Esophagus muscularis mucosa (tissue), 4 donors: ENCODE results near the gene GJB4.

Experiments used
- EP300 ChIP-seq: sonication (generic); formaldehyde crosslinking; IDR thresholded peaks from one replicate; pipeline ENCODE4 v1.6.1; 2017; ENCODE audit warnings: antibody characterized with exemption
- POLR2A ChIP-seq: fragments of 450-650 bp; IDR thresholded peaks from one replicate; pipeline ENCODE4 v1.6.1; 2017; ENCODE audit warnings: antibody characterized with exemption, moderate library complexity, mild to moderate bottlenecking, low read depth
- POLR2AphosphoS5 ChIP-seq, 2 donors: sonication (generic); formaldehyde crosslinking; IDR thresholded peaks; one replicate each; pipeline ENCODE4 v1.6.1; 2017; ENCODE audit warnings: antibody characterized with exemption in 2 of 2
- TF ChIP-seq, protein P1 (sequence below), 3 experiments: fragments of 200-600 bp in 2 of 3; fragments of 450-650 bp in 1 of 3; sonication (generic) in 2 of 3; IDR thresholded peaks; one replicate each; pipeline ENCODE4 v1.5.1; 2017 to 2019; ENCODE audit warnings: antibody characterized with exemption in 3 of 3, mild to moderate bottlenecking in 2 of 3, moderate library complexity in 1 of 3

GRCh38 chr1:34758751-34759150 lies 789 bp upstream of the GJB4 start:
- TF ChIP-seq, protein P1, sequence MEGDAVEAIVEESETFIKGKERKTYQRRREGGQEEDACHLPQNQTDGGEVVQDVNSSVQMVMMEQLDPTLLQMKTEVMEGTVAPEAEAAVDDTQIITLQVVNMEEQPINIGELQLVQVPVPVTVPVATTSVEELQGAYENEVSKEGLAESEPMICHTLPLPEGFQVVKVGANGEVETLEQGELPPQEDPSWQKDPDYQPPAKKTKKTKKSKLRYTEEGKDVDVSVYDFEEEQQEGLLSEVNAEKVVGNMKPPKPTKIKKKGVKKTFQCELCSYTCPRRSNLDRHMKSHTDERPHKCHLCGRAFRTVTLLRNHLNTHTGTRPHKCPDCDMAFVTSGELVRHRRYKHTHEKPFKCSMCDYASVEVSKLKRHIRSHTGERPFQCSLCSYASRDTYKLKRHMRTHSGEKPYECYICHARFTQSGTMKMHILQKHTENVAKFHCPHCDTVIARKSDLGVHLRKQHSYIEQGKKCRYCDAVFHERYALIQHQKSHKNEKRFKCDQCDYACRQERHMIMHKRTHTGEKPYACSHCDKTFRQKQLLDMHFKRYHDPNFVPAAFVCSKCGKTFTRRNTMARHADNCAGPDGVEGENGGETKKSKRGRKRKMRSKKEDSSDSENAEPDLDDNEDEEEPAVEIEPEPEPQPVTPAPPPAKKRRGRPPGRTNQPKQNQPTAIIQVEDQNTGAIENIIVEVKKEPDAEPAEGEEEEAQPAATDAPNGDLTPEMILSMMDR (IDR thresholded peaks at IDR 0.05), result no peak
- TF ChIP-seq POLR2A (no peak), POLR2AphosphoS5 (IDR thresholded peaks at IDR 0.05) (no peak), EP300 (no peak)
